ENCODE data around the gene ARHGEF37. TPM values are rescaled to one million over a fixed set of nuclear protein-coding genes. Genes with fewer than 3 reads are reported as not detected.

The ARHGEF37 gene
- total and polyA plus RNA-seq, 9 of the 15 experiments (the other 6 are each of a cell fraction or from before 2014, with no cell fraction given), result 0.01 to 0.27 (median 0.05) TPM

DNA sequence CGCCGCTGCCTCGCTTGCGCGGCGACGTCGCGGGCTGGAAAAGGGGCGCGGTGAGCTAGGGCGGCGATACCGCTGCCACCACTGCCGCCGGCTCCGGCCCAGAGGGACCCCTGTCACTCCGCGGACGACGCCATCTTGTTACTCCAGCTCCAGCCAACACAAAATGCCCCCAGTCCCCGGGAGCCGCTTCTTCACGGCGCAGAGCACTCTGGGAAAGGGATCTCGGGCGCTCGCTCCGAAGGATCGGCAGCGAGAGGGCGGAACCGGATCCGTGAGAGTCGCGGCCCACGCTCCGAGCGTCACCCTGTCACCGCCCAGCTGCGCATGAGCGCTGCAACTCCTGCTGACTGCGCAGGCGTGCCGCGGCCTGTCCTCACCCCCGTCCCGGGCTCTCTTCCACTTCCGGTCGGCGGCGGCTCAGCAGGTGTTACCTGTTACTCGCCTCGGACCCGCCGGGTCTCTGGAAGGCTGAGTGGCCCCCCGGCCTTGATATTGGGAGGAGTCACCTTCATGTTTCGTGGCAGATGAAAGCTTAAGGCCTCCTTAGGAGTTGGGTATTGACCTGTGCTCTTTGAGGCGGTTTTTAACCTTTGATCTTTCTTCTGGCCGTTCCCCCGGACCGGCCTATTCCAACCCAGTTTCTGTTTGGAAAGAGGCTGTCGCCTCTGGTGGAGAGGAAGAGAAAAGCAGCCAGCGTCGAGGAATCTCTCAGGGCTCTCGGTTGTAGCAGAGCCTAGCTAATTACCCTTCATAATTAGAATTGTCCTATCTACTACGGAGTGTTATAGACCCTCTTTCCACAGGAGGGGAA lies 29.9 kb upstream of the ARHGEF37 start, which contains the start of gene CSNK1A1 (continued):
- TF ChIP-seq ZBTB7A (IDR thresholded peaks at IDR 0.05; ENCODE audit: borderline replicate concordance, control insufficient read depth, low read depth, low read length) (peak; percentile 96), EP300 (IDR thresholded peaks at IDR 0.05; ENCODE audit: low read length) (0 out of 2 replicates have a peak, but pooled peaks have one; percentile 39), ETV1 (tag; conservative IDR thresholded peaks at IDR 0.05; ENCODE audit: low read depth) (peak; percentile 99), CBFB (CRISPR knock-in tag; IDR thresholded peaks at IDR 0.05) (0 out of 2 replicates have a peak, but pooled peaks have one; percentile 68), FOXJ2 (tag; IDR thresholded peaks at IDR 0.05) (peak; percentile 73), DPF2 (IDR thresholded peaks at IDR 0.05) (peak; percentile 58), NR2C1 (IDR thresholded peaks at IDR 0.05) (peak; percentile 93), NR2C1 (tag; IDR thresholded peaks at IDR 0.05) (peak; percentile 96), ZNF143 (CRISPR knock-in tag; IDR thresholded peaks at IDR 0.05) (peak; percentile 82), SAP30 (IDR thresholded peaks at IDR 0.05; ENCODE audit: borderline replicate concordance, insufficient read depth, low read depth, low read length, poor library complexity, severe bottlenecking) (peak; percentile 75), XRCC5 (IDR thresholded peaks at IDR 0.05; ENCODE audit: low read depth, low read length) (peak; percentile 84), THAP7 (CRISPR knock-in tag; IDR thresholded peaks at IDR 0.05) (no peak), NFXL1 (CRISPR knock-in tag; IDR thresholded peaks at IDR 0.05) (no peak)
- TF ChIP-seq, protein P1, sequence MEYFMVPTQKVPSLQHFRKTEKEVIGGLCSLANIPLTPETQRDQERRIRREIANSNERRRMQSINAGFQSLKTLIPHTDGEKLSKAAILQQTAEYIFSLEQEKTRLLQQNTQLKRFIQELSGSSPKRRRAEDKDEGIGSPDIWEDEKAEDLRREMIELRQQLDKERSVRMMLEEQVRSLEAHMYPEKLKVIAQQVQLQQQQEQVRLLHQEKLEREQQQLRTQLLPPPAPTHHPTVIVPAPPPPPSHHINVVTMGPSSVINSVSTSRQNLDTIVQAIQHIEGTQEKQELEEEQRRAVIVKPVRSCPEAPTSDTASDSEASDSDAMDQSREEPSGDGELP (CRISPR knock-in tag; IDR thresholded peaks at IDR 0.05; ENCODE audit: borderline replicate concordance), result peak; percentile 92
- TF ChIP-seq, protein P2, sequence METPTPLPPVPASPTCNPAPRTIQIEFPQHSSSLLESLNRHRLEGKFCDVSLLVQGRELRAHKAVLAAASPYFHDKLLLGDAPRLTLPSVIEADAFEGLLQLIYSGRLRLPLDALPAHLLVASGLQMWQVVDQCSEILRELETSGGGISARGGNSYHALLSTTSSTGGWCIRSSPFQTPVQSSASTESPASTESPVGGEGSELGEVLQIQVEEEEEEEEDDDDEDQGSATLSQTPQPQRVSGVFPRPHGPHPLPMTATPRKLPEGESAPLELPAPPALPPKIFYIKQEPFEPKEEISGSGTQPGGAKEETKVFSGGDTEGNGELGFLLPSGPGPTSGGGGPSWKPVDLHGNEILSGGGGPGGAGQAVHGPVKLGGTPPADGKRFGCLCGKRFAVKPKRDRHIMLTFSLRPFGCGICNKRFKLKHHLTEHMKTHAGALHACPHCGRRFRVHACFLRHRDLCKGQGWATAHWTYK (CRISPR knock-in tag; IDR thresholded peaks at IDR 0.05), result peak; percentile 24; the same call in 1 of the 2 replicates
- TF ChIP-seq, protein P3, sequence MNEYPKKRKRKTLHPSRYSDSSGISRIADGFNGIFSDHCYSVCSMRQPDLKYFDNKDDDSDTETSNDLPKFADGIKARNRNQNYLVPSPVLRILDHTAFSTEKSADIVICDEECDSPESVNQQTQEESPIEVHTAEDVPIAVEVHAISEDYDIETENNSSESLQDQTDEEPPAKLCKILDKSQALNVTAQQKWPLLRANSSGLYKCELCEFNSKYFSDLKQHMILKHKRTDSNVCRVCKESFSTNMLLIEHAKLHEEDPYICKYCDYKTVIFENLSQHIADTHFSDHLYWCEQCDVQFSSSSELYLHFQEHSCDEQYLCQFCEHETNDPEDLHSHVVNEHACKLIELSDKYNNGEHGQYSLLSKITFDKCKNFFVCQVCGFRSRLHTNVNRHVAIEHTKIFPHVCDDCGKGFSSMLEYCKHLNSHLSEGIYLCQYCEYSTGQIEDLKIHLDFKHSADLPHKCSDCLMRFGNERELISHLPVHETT (CRISPR knock-in tag; conservative IDR thresholded peaks at IDR 0.05 in 1 of 2, IDR thresholded peaks at IDR 0.05 in 1 of 2), result peak in 1 of 2 experiments; percentile 90; a peak in 2 of 4 replicates
- TF ChIP-seq, protein P4, sequence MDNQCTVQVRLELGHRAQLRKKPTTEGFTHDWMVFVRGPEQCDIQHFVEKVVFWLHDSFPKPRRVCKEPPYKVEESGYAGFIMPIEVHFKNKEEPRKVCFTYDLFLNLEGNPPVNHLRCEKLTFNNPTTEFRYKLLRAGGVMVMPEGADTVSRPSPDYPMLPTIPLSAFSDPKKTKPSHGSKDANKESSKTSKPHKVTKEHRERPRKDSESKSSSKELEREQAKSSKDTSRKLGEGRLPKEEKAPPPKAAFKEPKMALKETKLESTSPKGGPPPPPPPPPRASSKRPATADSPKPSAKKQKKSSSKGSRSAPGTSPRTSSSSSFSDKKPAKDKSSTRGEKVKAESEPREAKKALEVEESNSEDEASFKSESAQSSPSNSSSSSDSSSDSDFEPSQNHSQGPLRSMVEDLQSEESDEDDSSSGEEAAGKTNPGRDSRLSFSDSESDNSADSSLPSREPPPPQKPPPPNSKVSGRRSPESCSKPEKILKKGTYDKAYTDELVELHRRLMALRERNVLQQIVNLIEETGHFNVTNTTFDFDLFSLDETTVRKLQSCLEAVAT (IDR thresholded peaks at IDR 0.05), result peak in 1 of 2 experiments; percentile 57; a peak in 2 of 4 replicates

Measured in K562 (cell line).